ENCODE measurements around the gene CLEC1A.

The CLEC1A gene

GRCh38 chr12:10101648-10102220, 2.9 kb upstream of the CLEC1A start:
- DNase-seq (ENCODE audit: low read depth in 2 of 2), result no peak

- DNase-seq (ENCODE audit: low read depth in 2 of 2), result peak; percentile 47
These were observed 2.3 kb upstream of the CLEC1A start for GRCh38 chr12:10101042-10101579.

GRCh38 chr12:10097521-10097920, 1.3 kb downstream of the CLEC1A start:
- DNase-seq (ENCODE audit: low read depth in 2 of 2), result peak; percentile 44 to 46

- DNase-seq (ENCODE audit: low read depth in 2 of 2), result no peak
These were observed 2.8 kb downstream of the CLEC1A start for GRCh38 chr12:10095971-10096370.

GRCh38 chr12:10094646-10095395, 4.0 kb downstream of the CLEC1A start:
- DNase-seq (ENCODE audit: low read depth in 2 of 2), result no peak

GRCh38 chr12:10088955-10089900, 9.6 kb downstream of the CLEC1A start:
- DNase-seq (ENCODE audit: low read depth in 2 of 2), result no peak

- DNase-seq (ENCODE audit: low read depth in 2 of 2), result no peak
These were observed 10.8 kb downstream of the CLEC1A start for GRCh38 chr12:10088031-10088430.

GRCh38 chr12:10086387-10086786, 12.4 kb downstream of the CLEC1A start:
- no peak for DNase-seq (ENCODE audit: low read depth in 2 of 2)

- no peak for DNase-seq (ENCODE audit: low read depth in 2 of 2)
These were observed 14.1 kb downstream of the CLEC1A start for GRCh38 chr12:10084733-10085132.

GRCh38 chr12:10082117-10082874, 16.5 kb downstream of the CLEC1A start:
- DNase-seq (ENCODE audit: low read depth in 2 of 2), result no peak

GRCh38 chr12:10075451-10075850, 23.3 kb downstream of the CLEC1A start:
- no peak for DNase-seq (ENCODE audit: low read depth in 2 of 2)

GRCh38 chr12:10073261-10073660, 25.5 kb downstream of the CLEC1A start:
- DNase-seq (ENCODE audit: low read depth in 2 of 2), result no peak

- no peak for DNase-seq (ENCODE audit: low read depth in 2 of 2)
These were observed 26.7 kb downstream of the CLEC1A start for GRCh38 chr12:10072131-10072530.

GRCh38 chr12:10070380-10070779, 28.4 kb downstream of the CLEC1A start:
- no peak for DNase-seq (ENCODE audit: low read depth in 2 of 2)

GRCh38 chr12:10069976-10070375, 28.8 kb downstream of the CLEC1A start:
- no peak for DNase-seq (ENCODE audit: low read depth in 2 of 2)

GRCh38 chr12:10069099-10069498, 29.7 kb downstream of the CLEC1A start:
- peak; percentile 66 to 67 for DNase-seq (ENCODE audit: low read depth in 2 of 2)

GRCh38 chr12:10068644-10069043, 30.1 kb downstream of the CLEC1A start:
- no peak for DNase-seq (ENCODE audit: low read depth in 2 of 2)

GRCh38 chr12:10067942-10068341, 30.8 kb downstream of the CLEC1A start:
- DNase-seq (ENCODE audit: low read depth in 2 of 2), result no peak

GRCh38 chr12:10067264-10067663, 31.5 kb downstream of the CLEC1A start:
- DNase-seq (ENCODE audit: low read depth in 2 of 2), result no peak

- no peak for DNase-seq (ENCODE audit: low read depth in 2 of 2)
These were observed 33.5 kb downstream of the CLEC1A start for GRCh38 chr12:10065241-10065640.

GRCh38 chr12:10058387-10058786, 40.4 kb downstream of the CLEC1A start:
- no peak for DNase-seq (ENCODE audit: low read depth in 2 of 2)
